HCT116 (cell line): Measurements from ENCODE around the gene FCHSD2.

ENCODE experiments used
- CEBPB ChIP-seq: IDR thresholded peaks from 2 replicates; pipeline ENCODE4 v1.6.1; 2012; ENCODE audit warnings: low read depth
- CTCF ChIP-seq, 3 experiments: fragments of 200-600 bp in 1 of 3; sonication (generic) in 1 of 3; IDR thresholded peaks in 2 of 3; conservative IDR thresholded peaks in 1 of 3; 2 replicates each; pipeline ENCODE4 v1.5.1; 2012 to 2017; ENCODE audit warnings: low read depth in 2 of 3, low read length in 2 of 3, antibody characterized with exemption in 1 of 3, borderline replicate concordance in 1 of 3, control low read depth in 1 of 3, mild to moderate bottlenecking in 1 of 3, mixed read lengths in 1 of 3, mixed run types in 1 of 3, moderate library complexity in 1 of 3; ENCODE audit not compliant: insufficient read depth in 1 of 3
- EZH2 ChIP-seq: fragments of 200-600 bp; sonication (generic); IDR thresholded peaks from 2 replicates; pipeline ENCODE4 v1.6.1; 2017; ENCODE audit warnings: antibody characterized with exemption, mixed run types
- POLR2A ChIP-seq: IDR thresholded peaks from 2 replicates; pipeline ENCODE4 v1.7.0; 2011; ENCODE audit warnings: borderline replicate concordance; ENCODE audit not compliant: insufficient read depth, insufficient read length; ENCODE audit errors: extremely low read depth
- POLR2AphosphoS5 ChIP-seq: IDR thresholded peaks from 2 replicates; pipeline ENCODE4 v1.6.1; 2011; ENCODE audit warnings: mild to moderate bottlenecking, low read depth, low read length, moderate library complexity
- SP1 ChIP-seq: IDR thresholded peaks from 2 replicates; pipeline ENCODE4 v1.6.1; 2012; ENCODE audit warnings: low read depth
- SRF ChIP-seq: IDR thresholded peaks from 2 replicates; pipeline ENCODE4 v1.6.1; 2012; ENCODE audit warnings: low read depth
- YY1 ChIP-seq: IDR thresholded peaks from 2 replicates; pipeline ENCODE4 v1.6.1; 2011; ENCODE audit warnings: low read length, low read depth, moderate library complexity, mild to moderate bottlenecking; ENCODE audit not compliant: insufficient replicate concordance; ENCODE audit errors: extremely low read depth
- ZFX ChIP-seq: fragments of 450-650 bp; IDR thresholded peaks from 2 replicates; pipeline ENCODE4 v1.6.1; 2017
- TF ChIP-seq, protein P1 (sequence below): IDR thresholded peaks from 2 replicates; pipeline ENCODE4 v1.6.1; 2011; ENCODE audit warnings: mild to moderate bottlenecking, low read length, moderate library complexity; ENCODE audit not compliant: insufficient replicate concordance; ENCODE audit errors: extremely low read depth
- TF ChIP-seq, protein P2 (sequence below): IDR thresholded peaks from 2 replicates; pipeline ENCODE4 v1.6.1; 2012; ENCODE audit warnings: low read depth
- TF ChIP-seq, protein P3 (sequence below): IDR thresholded peaks from 2 replicates; pipeline ENCODE4 v1.6.1; 2012

- TF ChIP-seq EZH2 (no peak), POLR2AphosphoS5 (no peak), POLR2A (no peak), CTCF (IDR thresholded peaks at IDR 0.05 in 2 of 3, conservative IDR thresholded peaks at IDR 0.05 in 1 of 3; ENCODE audit: borderline replicate concordance in 1 of 3, insufficient read depth in 1 of 3, low read depth in 2 of 3, low read length in 2 of 3) (no peak), YY1 (no peak), ZFX (no peak), CEBPB (no peak), SP1 (no peak), SRF (no peak)
- TF ChIP-seq, protein P1, sequence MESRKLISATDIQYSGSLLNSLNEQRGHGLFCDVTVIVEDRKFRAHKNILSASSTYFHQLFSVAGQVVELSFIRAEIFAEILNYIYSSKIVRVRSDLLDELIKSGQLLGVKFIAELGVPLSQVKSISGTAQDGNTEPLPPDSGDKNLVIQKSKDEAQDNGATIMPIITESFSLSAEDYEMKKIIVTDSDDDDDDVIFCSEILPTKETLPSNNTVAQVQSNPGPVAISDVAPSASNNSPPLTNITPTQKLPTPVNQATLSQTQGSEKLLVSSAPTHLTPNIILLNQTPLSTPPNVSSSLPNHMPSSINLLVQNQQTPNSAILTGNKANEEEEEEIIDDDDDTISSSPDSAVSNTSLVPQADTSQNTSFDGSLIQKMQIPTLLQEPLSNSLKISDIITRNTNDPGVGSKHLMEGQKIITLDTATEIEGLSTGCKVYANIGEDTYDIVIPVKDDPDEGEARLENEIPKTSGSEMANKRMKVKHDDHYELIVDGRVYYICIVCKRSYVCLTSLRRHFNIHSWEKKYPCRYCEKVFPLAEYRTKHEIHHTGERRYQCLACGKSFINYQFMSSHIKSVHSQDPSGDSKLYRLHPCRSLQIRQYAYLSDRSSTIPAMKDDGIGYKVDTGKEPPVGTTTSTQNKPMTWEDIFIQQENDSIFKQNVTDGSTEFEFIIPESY, result no peak
- TF ChIP-seq, protein P2, sequence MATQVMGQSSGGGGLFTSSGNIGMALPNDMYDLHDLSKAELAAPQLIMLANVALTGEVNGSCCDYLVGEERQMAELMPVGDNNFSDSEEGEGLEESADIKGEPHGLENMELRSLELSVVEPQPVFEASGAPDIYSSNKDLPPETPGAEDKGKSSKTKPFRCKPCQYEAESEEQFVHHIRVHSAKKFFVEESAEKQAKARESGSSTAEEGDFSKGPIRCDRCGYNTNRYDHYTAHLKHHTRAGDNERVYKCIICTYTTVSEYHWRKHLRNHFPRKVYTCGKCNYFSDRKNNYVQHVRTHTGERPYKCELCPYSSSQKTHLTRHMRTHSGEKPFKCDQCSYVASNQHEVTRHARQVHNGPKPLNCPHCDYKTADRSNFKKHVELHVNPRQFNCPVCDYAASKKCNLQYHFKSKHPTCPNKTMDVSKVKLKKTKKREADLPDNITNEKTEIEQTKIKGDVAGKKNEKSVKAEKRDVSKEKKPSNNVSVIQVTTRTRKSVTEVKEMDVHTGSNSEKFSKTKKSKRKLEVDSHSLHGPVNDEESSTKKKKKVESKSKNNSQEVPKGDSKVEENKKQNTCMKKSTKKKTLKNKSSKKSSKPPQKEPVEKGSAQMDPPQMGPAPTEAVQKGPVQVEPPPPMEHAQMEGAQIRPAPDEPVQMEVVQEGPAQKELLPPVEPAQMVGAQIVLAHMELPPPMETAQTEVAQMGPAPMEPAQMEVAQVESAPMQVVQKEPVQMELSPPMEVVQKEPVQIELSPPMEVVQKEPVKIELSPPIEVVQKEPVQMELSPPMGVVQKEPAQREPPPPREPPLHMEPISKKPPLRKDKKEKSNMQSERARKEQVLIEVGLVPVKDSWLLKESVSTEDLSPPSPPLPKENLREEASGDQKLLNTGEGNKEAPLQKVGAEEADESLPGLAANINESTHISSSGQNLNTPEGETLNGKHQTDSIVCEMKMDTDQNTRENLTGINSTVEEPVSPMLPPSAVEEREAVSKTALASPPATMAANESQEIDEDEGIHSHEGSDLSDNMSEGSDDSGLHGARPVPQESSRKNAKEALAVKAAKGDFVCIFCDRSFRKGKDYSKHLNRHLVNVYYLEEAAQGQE, result no peak
- TF ChIP-seq, protein P3, sequence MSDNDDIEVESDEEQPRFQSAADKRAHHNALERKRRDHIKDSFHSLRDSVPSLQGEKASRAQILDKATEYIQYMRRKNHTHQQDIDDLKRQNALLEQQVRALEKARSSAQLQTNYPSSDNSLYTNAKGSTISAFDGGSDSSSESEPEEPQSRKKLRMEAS, result no peak
Measured at GRCh38 chr11:72918851-72919250, 223.3 kb downstream of the FCHSD2 start.
